Measurements from ENCODE around the gene FBXW8. TPM values are rescaled to one million over a fixed set of nuclear protein-coding genes. Genes with fewer than 3 reads are reported as not detected.

FBXW8 gene
- total RNA-seq, 1 donor from 2014 or later = 16.4 TPM

DNA sequence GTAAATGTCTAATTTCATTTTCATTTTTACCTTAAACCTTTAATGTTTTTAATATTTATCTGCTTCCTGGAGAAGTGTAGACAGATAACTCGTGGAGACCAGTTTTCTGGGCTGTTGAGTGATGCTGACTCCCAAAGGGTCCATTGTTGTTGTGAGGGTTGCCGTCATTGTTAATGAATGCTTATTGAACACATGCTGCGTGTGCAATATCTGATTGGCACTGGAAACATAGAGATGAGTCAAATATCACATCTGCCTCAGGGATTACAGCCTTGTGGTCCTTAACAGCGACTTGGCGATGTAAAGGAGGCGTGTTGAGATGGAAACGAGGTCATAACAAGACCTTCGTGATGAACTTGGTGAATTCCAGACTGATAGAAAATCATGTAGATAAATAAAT is 85.9 kb downstream of the FBXW8 start:
- ATAC-seq (no peak), DNase-seq (no peak)
- no peaks in the 10 kb centered on the region for H3K4me1 ChIP-seq
- H3K4me3 ChIP-seq = no peak overlapping the region
- H3K9me3 ChIP-seq = no peaks in the 10 kb centered on the region
- no peak overlapping the region for H3K27ac ChIP-seq
- H3K27me3 ChIP-seq (ENCODE audit: low read depth) = no peaks in the 10 kb centered on the region
- intact Hi-C loops (cut with DNase I) = no loop called here
- peaks cover under 1% of the 10 kb centered on the region for H3K36me3 ChIP-seq
- TF ChIP-seq, protein P1, sequence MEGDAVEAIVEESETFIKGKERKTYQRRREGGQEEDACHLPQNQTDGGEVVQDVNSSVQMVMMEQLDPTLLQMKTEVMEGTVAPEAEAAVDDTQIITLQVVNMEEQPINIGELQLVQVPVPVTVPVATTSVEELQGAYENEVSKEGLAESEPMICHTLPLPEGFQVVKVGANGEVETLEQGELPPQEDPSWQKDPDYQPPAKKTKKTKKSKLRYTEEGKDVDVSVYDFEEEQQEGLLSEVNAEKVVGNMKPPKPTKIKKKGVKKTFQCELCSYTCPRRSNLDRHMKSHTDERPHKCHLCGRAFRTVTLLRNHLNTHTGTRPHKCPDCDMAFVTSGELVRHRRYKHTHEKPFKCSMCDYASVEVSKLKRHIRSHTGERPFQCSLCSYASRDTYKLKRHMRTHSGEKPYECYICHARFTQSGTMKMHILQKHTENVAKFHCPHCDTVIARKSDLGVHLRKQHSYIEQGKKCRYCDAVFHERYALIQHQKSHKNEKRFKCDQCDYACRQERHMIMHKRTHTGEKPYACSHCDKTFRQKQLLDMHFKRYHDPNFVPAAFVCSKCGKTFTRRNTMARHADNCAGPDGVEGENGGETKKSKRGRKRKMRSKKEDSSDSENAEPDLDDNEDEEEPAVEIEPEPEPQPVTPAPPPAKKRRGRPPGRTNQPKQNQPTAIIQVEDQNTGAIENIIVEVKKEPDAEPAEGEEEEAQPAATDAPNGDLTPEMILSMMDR (IDR thresholded peaks at IDR 0.05) = no peak

DNA sequence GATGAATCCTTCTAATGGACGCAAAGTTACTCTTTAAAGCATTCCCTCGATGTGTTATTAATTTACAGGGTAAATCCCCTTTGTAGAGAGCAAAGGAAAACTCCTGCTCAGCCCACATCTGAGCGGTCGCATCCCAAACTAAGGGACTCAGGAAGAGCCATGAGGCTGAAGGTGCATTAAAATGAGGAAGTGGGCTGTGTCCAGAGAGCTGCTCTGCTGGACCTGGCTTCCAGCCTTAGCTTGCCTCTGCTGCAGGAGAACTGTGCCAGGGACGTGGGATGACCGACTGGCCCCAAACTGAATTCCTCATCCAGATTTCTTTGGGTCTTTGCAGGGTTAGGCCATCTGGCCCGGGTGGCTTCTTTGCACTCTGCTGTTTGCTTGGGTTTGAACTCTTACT is 88.3 kb downstream of the FBXW8 start:
- H3K27ac ChIP-seq = no peak overlapping the region
- no peak for ATAC-seq
- intact Hi-C loops (cut with DNase I) = no loop called here

DNA sequence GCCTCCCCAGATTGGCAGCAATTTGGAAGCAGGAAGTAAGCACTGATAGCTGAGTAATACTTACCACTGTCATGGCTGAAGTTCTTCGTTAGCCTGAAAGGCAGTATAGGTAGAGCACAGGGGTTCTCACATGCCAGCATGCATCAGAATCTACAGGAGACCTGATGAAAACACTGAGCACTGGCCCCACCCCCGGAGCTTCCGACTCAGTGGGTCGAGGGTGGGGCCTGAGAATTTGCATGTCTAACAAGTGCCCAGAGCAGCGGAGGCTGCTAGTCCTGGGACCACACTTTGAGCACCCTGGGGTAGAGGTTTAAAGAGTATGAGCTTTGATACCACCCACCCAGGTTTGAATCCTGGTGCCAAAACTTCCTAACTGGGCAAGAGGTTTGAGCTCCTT is 89.6 kb downstream of the FBXW8 start:
- ATAC-seq = no peak
- intact Hi-C loops (cut with DNase I) = no loop called here
- peaks cover 11% of the 10 kb centered on the region for H3K36me3 ChIP-seq
- no peaks in the 10 kb centered on the region for H3K9me3 ChIP-seq
- H3K4me3 ChIP-seq = no peak overlapping the region
- TF ChIP-seq, protein P1 (IDR thresholded peaks at IDR 0.05) = no peak
- no peak for DNase-seq
- H3K27me3 ChIP-seq (ENCODE audit: low read depth) = no peaks in the 10 kb centered on the region
- H3K4me1 ChIP-seq = no peaks in the 10 kb centered on the region
- no peak overlapping the region for H3K27ac ChIP-seq

More for the DNA sequence above, 88.3 kb downstream of the FBXW8 start:
- Histone ChIP-seq H3K9me3 (no peaks in the 10 kb centered on the region), H3K27me3 (ENCODE audit: low read depth) (no peaks in the 10 kb centered on the region), H3K4me3 (no peak overlapping the region), H3K4me1 (no peaks in the 10 kb centered on the region), H3K36me3 (no peaks in the 10 kb centered on the region)
- no peak for DNase-seq
- TF ChIP-seq, protein P1 (IDR thresholded peaks at IDR 0.05) = no peak

DNA sequence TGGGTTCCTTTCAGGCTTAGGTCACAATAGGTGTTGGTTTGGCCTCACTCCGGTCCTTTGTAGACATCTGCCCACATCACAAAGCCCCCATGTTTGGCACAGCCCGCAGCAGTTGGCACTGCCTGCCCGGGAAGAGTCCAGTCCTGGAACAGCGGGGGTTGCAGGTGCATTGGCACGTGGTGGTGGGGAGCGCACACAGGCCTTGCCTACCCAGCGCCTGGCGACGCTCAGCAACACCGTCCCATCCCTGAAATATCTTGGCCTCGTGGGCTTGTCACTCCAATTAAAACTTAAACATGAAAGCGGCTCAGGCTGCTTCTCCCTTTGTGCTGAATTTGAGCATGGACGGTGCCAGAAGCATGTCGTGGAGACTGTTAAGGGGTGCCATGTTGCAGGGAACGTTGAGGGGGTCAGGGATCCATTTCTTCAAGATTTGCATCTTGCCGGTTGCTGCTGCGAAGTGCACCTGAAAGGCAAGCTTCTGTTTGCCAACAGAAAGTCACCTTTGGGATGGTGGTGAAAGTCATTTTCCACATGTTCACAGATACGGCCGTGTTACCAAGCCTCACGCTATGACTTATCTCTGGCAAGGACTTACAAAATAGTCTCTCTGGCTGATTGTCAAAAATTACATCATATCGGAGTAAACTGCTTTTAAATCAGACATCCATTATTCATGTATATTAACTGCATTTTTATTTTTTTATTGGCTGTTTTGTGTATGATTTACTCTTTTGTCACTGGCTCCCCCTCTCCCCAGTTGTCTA is 91.5 kb downstream of the FBXW8 start:
- peaks cover 27% of the 10 kb centered on the region for H3K36me3 ChIP-seq
- no peak overlapping the region for H3K4me3 ChIP-seq
- no peak for ATAC-seq
- H3K27ac ChIP-seq = no peak overlapping the region
- no peaks in the 10 kb centered on the region for H3K4me1 ChIP-seq
- no peaks in the 10 kb centered on the region for H3K27me3 ChIP-seq (ENCODE audit: low read depth)
- intact Hi-C loops (cut with DNase I) = no loop called here
- TF ChIP-seq, protein P1 (IDR thresholded peaks at IDR 0.05) = no peak
- DNase-seq = no peak
- H3K9me3 ChIP-seq = no peaks in the 10 kb centered on the region

DNA sequence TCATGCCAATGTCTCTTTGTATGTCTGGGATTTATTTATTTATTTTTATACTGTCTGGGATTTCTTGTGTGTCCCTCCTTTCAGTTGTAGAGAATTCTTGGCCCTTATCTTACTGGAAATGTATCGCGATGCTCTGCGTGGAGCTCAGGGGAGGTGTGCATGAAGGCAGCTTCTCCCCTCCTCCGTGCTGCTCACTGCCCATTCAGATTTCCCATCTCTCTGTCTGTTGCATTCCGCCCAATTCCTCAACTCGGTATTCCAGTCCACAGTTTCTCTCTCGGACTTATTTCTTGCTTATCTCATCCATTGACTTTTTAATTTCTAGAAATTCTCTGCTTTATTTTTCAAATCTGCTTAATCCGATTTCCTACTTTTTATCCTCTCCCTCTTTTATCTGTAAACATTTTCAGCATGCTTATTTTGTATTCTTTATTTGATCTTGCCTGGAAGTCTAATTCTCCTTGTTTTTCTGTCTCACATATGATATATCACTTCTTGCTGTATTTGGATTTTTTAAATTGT is 93.2 kb downstream of the FBXW8 start:
- peaks cover 38% of the 10 kb centered on the region for H3K36me3 ChIP-seq
- intact Hi-C loops (cut with DNase I) = no loop called here

More for the DNA sequence above, 93.2 kb downstream of the FBXW8 start:
- TF ChIP-seq, protein P1 (IDR thresholded peaks at IDR 0.05) = no peak
- no peak for DNase-seq
- Histone ChIP-seq H3K4me1 (no peaks in the 10 kb centered on the region), H3K9me3 (no peaks in the 10 kb centered on the region), H3K27me3 (ENCODE audit: low read depth) (no peaks in the 10 kb centered on the region), H3K4me3 (no peak overlapping the region), H3K27ac (no peak overlapping the region)
- no peak for ATAC-seq
